Suprapubic skin (tissue), 4 donors: ENCODE results near the gene FZD1.

ENCODE experiments used
- CTCF ChIP-seq, 2 donors: fragments of 200-600 bp in 1 of 2; fragments of 450-650 bp in 1 of 2; sonication (generic) in 1 of 2; IDR thresholded peaks; one replicate each; pipeline ENCODE4 v1.5.1; 2016 to 2019; ENCODE audit warnings: antibody characterized with exemption in 2 of 2, mild to moderate bottlenecking in 1 of 2, moderate library complexity in 1 of 2
- EP300 ChIP-seq: sonication (generic); formaldehyde crosslinking; IDR thresholded peaks from one replicate; pipeline ENCODE4 v1.6.1; 2017; ENCODE audit warnings: antibody characterized with exemption
- POLR2A ChIP-seq, 2 donors: fragments of 450-650 bp; IDR thresholded peaks; one replicate each; pipeline ENCODE4 v1.6.1; 2017; ENCODE audit warnings: antibody characterized with exemption in 2 of 2, mild to moderate bottlenecking in 2 of 2, moderate library complexity in 2 of 2
- POLR2AphosphoS5 ChIP-seq, 3 donors: sonication (generic); formaldehyde crosslinking; IDR thresholded peaks; one replicate each; pipeline ENCODE4 v1.6.1; 2017; ENCODE audit warnings: antibody characterized with exemption in 3 of 3

DNA sequence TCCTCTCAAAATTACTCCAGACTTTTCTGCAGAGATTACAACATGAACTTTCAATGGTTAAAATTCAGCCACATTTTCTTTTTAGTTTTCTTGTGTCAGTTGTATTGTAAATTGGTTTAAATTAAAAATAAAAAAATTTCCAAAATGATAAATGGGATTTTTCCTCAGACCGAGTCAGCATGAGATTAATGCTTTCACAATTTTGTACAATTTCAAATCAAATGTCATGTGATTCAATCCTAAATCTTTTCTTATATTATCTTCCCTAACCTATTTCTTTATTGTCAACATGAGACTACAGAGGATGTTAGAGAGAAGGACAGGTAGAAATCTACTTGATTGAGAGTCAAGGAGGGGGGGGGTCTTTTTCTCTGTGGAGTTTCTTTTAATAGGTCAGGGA lies 33.7 kb downstream of the FZD1 start:
- TF ChIP-seq POLR2AphosphoS5 (IDR thresholded peaks at IDR 0.05) (no peak), CTCF (IDR thresholded peaks at IDR 0.05) (no peak), EP300 (no peak), POLR2A (IDR thresholded peaks at IDR 0.05) (no peak)
